Prostate gland (tissue), 2 donors: ENCODE data around the gene CHST10.

ENCODE experiments used
- POLR2A ChIP-seq: fragments of 450-650 bp; IDR thresholded peaks from one replicate; pipeline ENCODE4 v1.6.1; 2016; ENCODE audit warnings: antibody characterized with exemption, mild to moderate bottlenecking
- TF ChIP-seq, protein P1 (sequence below), 4 experiments: fragments of 200-600 bp in 2 of 4; fragments of 450-650 bp in 2 of 4; sonication (generic) in 2 of 4; IDR thresholded peaks; 1 replicate in 3 of 4; 2 replicates in 1 of 4; pipeline ENCODE4 v1.5.1; 2016 to 2019; ENCODE audit warnings: antibody characterized with exemption in 4 of 4, mild to moderate bottlenecking in 2 of 4, moderate library complexity in 2 of 4

DNA sequence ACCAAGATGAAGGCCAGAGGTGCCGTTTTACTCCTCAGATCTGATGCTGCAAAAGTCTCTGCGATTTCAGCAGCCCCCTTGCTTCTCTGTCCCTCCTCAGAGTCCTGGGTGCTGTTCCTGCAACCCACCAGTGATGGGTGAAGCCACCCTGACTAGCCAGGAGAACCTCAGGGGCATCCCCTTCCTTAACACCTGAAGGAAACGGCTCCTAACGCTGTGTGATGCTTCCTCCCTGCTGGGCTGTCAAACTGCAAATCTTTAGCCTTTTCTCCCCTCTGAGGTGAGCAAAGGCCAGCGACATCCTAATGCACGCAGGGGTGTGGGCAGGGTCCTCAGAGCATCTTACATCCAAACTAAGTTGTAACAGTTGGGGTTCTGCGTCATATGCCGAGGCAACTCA is 24.8 kb downstream of the CHST10 start:
- TF ChIP-seq POLR2A = no peak
- TF ChIP-seq, protein P1, sequence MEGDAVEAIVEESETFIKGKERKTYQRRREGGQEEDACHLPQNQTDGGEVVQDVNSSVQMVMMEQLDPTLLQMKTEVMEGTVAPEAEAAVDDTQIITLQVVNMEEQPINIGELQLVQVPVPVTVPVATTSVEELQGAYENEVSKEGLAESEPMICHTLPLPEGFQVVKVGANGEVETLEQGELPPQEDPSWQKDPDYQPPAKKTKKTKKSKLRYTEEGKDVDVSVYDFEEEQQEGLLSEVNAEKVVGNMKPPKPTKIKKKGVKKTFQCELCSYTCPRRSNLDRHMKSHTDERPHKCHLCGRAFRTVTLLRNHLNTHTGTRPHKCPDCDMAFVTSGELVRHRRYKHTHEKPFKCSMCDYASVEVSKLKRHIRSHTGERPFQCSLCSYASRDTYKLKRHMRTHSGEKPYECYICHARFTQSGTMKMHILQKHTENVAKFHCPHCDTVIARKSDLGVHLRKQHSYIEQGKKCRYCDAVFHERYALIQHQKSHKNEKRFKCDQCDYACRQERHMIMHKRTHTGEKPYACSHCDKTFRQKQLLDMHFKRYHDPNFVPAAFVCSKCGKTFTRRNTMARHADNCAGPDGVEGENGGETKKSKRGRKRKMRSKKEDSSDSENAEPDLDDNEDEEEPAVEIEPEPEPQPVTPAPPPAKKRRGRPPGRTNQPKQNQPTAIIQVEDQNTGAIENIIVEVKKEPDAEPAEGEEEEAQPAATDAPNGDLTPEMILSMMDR (IDR thresholded peaks at IDR 0.05) = no peak
